ENCODE measurements around the gene BCAS3.
A peak's percentile ranks its signal among the peaks of the same experiment; 100 is the strongest.

The BCAS3 gene

DNA sequence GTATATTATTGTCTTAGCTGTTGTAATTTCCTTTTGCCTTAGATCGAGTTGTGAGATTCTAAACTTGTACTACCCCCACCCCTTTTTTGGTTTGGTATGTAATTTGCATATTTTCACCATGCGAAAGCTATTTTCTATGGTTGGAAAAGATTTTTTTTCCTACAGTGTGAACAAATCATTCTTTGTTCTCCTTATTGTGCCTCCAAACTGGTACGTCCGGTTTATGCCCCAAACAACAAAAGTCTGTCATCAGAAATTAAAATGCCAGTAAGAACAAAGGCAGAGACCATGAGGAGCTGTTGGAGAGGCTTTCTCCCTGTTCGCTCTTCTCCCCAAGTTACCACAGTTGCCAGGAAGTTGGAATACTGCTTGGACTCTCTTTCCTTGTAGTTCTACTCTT is 66.1 kb downstream of the BCAS3 start:
- DNase-seq: no peak
- Histone ChIP-seq H3K4me3 (peak overlapping the region; percentile 27 to 30), H3K27ac (peak overlapping the region; percentile 27 to 63), H3K9me3 (no peaks in the 10 kb centered on the region), H3K36me3 (no peaks in the 10 kb centered on the region), H3K4me1 (peaks cover 0 to 12% (median 0%) of the 10 kb centered on the region in 4 donors), H3K27me3 (no peaks in the 10 kb centered on the region)
- TF ChIP-seq, protein P1, sequence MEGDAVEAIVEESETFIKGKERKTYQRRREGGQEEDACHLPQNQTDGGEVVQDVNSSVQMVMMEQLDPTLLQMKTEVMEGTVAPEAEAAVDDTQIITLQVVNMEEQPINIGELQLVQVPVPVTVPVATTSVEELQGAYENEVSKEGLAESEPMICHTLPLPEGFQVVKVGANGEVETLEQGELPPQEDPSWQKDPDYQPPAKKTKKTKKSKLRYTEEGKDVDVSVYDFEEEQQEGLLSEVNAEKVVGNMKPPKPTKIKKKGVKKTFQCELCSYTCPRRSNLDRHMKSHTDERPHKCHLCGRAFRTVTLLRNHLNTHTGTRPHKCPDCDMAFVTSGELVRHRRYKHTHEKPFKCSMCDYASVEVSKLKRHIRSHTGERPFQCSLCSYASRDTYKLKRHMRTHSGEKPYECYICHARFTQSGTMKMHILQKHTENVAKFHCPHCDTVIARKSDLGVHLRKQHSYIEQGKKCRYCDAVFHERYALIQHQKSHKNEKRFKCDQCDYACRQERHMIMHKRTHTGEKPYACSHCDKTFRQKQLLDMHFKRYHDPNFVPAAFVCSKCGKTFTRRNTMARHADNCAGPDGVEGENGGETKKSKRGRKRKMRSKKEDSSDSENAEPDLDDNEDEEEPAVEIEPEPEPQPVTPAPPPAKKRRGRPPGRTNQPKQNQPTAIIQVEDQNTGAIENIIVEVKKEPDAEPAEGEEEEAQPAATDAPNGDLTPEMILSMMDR (IDR thresholded peaks at IDR 0.05): no peak
- intact Hi-C loops (cut with DNase I; ENCODE audit: low total_unique reads): no loop called here

DNA sequence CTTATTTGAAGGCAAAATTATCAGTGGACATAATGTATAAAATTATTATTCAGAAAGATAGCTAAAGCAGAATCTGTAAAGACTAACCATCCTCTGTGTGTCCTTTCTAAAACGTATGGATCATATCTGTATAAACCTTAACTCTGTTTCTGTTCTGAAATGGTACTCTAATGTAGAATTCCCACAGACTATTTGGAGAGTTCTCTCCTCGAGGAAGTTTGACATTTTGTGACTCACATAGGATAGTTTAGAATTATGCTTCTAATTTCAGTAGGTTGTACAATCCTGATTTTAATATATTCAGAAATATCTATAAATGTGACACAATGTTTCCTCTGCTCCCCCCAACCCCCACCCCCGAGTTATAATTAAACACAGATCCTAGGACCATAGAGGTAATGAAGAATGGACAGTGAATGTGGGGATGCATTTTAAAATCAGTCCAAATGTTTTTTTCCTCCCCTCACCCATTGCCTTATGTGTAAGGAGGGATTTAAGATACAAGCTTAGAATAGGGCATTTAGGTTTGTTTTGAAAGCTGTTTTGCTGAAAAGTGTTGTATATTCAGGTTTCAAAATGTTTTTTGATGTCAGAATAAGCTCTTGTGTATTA is 66.8 kb downstream of the BCAS3 start:
- Histone ChIP-seq H3K9me3 (no peaks in the 10 kb centered on the region), H3K4me3 (peak overlapping the region in 1 of 2 donors; percentile 30), H3K36me3 (no peaks in the 10 kb centered on the region), H3K27ac (peak overlapping the region; percentile 27 to 63), H3K4me1 (peaks cover 0 to 12% (median 0%) of the 10 kb centered on the region in 4 donors), H3K27me3 (no peaks in the 10 kb centered on the region)
- no peak for DNase-seq
- TF ChIP-seq, protein P1 (IDR thresholded peaks at IDR 0.05): no peak
- intact Hi-C loops (cut with DNase I; ENCODE audit: low total_unique reads): no loop called here

DNA sequence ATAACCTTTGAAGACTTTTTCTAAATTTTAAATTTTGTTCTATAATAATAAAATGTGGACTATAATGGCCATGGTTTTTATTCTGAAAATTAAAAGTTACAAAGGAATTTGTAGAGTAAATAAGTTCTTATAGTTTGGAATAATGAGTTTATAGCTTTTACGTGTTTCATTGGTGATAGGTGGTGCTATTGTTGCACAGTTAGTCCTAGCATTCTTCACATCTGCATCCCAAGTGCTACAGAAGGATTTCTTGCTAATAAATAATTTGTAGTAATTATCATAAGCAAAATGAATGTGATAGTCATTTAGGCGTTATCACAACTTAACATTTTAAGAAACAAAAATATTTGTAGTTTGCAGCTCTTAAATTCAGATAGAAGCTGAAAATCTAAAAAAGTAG is 67.9 kb downstream of the BCAS3 start:
- no peak overlapping the region for H3K27ac ChIP-seq
- DNase-seq: no peak
- no peaks in the 10 kb centered on the region for H3K36me3 ChIP-seq
- intact Hi-C loops (cut with DNase I; ENCODE audit: low total_unique reads): no loop called here
- no peak overlapping the region for H3K4me3 ChIP-seq
- H3K4me1 ChIP-seq: peaks cover 0 to 12% (median 0%) of the 10 kb centered on the region in 4 donors
- TF ChIP-seq, protein P1 (IDR thresholded peaks at IDR 0.05): no peak
- peaks cover 0 to 5% (median 0%) of the 10 kb centered on the region in 3 donors for H3K9me3 ChIP-seq
- H3K27me3 ChIP-seq: no peaks in the 10 kb centered on the region

DNA sequence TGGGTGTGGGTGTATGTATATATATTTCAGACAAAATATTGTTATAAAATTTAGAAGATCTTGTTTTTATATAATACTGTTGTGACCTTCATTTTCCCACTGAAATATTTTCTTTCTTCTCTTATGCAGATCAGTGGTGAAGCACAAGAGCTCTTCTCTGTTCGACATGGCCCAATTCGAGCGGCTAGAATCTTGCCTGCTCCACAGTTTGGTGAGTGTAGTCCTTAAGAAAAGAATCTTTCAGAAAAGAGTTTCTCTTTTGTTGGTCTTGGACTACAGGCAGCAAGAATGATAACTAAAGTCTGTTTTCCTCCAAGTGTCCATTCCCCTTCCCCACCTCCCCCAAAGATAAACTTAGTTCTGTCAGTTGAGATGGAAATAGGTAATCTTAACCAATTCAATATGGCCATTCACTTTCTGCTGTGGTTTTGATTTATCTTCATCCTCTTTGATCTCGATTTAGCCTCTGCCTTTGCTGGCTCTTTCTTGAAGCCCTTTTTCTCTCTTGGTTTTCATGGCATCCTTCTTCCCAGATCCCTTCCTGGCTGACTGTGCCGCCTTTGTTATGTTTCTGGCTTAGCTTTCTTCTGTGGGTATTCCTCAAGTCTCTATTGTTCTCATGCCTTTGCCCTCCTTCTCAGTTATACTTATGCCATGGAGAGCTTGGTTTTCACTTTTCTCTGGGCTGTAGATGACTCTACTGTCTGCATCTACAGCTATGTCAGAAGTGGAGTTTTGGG is 69.6 kb downstream of the BCAS3 start:
- Histone ChIP-seq H3K9me3 (peaks cover 0 to 8% (median 0%) of the 10 kb centered on the region in 3 donors), H3K36me3 (no peaks in the 10 kb centered on the region), H3K4me3 (no peak overlapping the region), H3K27me3 (no peaks in the 10 kb centered on the region), H3K4me1 (peaks cover 0 to 12% (median 0%) of the 10 kb centered on the region in 4 donors), H3K27ac (no peak overlapping the region)
- no peak for DNase-seq
- intact Hi-C loops (cut with DNase I; ENCODE audit: low total_unique reads): no loop called here
- TF ChIP-seq, protein P1 (IDR thresholded peaks at IDR 0.05): no peak

DNA sequence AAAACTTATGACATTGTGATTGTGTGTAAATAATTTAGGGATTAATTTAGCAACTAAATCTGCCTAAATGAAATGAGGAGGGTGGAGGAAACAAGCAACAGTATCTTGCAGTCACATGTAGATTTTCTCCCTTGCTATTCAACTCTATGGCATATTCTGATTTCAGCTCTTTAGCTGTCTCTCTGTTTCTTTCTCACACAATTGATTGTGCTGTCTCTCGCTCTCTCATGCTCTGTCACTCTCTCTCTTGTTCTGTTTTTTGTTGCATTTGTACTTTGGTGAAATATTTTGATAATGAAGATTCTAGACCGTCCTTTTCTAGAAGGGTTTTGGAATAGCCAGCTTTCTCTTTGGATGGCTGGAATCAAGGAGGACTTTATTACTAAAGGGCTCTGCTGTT is 70.6 kb downstream of the BCAS3 start:
- intact Hi-C loops (cut with DNase I; ENCODE audit: low total_unique reads): no loop called here
- TF ChIP-seq, protein P1 (IDR thresholded peaks at IDR 0.05): no peak
- Histone ChIP-seq H3K27ac (no peak overlapping the region), H3K9me3 (peaks cover 0 to 8% (median 0%) of the 10 kb centered on the region in 3 donors), H3K4me1 (peaks cover 0 to 11% (median 0%) of the 10 kb centered on the region in 4 donors), H3K36me3 (no peaks in the 10 kb centered on the region), H3K27me3 (no peaks in the 10 kb centered on the region), H3K4me3 (no peak overlapping the region)
- no peak for DNase-seq

All from tibial artery (tissue), 4 donors.